ENCODE data around the gene MIOX.

DNA sequence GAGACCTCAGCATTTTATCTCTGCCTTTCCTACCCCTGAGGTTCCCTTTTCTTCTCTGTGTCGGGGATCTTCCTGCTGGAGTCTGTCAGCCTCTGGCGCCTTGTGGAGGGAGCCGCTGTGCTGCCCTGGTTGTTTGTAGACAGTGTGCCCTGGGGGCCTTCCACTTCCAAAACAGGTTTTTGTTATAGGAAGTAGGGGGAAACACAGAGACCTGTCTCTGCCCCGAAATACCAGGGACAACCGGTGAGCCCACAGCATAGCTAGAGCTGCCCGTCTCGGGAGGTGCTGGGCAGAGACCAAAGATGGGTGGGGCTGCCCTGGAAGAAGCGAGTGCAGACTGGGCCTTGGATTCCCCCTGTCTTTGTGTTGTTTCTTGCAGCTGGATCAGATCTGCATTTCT is 29.4 kb downstream of the MIOX start:
- TF ChIP-seq, protein P1, sequence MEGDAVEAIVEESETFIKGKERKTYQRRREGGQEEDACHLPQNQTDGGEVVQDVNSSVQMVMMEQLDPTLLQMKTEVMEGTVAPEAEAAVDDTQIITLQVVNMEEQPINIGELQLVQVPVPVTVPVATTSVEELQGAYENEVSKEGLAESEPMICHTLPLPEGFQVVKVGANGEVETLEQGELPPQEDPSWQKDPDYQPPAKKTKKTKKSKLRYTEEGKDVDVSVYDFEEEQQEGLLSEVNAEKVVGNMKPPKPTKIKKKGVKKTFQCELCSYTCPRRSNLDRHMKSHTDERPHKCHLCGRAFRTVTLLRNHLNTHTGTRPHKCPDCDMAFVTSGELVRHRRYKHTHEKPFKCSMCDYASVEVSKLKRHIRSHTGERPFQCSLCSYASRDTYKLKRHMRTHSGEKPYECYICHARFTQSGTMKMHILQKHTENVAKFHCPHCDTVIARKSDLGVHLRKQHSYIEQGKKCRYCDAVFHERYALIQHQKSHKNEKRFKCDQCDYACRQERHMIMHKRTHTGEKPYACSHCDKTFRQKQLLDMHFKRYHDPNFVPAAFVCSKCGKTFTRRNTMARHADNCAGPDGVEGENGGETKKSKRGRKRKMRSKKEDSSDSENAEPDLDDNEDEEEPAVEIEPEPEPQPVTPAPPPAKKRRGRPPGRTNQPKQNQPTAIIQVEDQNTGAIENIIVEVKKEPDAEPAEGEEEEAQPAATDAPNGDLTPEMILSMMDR (tag by site-specific recombination; IDR thresholded peaks at IDR 0.05): no peak
- TF ChIP-seq KLF7 (tag by site-specific recombination; IDR thresholded peaks at IDR 0.05; ENCODE audit: borderline replicate concordance): no peak
- TF ChIP-seq, protein P2, sequence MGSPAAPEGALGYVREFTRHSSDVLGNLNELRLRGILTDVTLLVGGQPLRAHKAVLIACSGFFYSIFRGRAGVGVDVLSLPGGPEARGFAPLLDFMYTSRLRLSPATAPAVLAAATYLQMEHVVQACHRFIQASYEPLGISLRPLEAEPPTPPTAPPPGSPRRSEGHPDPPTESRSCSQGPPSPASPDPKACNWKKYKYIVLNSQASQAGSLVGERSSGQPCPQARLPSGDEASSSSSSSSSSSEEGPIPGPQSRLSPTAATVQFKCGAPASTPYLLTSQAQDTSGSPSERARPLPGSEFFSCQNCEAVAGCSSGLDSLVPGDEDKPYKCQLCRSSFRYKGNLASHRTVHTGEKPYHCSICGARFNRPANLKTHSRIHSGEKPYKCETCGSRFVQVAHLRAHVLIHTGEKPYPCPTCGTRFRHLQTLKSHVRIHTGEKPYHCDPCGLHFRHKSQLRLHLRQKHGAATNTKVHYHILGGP (tag by site-specific recombination; IDR thresholded peaks at IDR 0.05): no peak
- TF ChIP-seq ZNF239 (tag by site-specific recombination; IDR thresholded peaks at IDR 0.05): no peak
- no peak for TF ChIP-seq ZBTB20 (tag by site-specific recombination; IDR thresholded peaks at IDR 0.05)
- no peak for TF ChIP-seq ZNF121 (tag by site-specific recombination; IDR thresholded peaks at IDR 0.05)

All from HEK293 (cell line).